GM11168 (cell line): ENCODE measurements around the gene SHISA4.

Source experiments
- in situ Hi-C: fragments of 300-500 bp; cut with MboI; formaldehyde crosslinking; loops from one replicate; pipeline ENCODE4 v1.12.0; 2022; ENCODE audit warnings: low sequenced_read_pairs; ENCODE audit not compliant: unreplicated experiment

SHISA4 gene

GRCh38 chr1:201880928-201881571 lies 7.6 kb upstream of the SHISA4 start:
- in situ Hi-C loops: loop anchor here (25.0 kb wide), 1 partner anchor 231 kb away; the partner anchor contains the start of gene GPR37L1

DNA sequence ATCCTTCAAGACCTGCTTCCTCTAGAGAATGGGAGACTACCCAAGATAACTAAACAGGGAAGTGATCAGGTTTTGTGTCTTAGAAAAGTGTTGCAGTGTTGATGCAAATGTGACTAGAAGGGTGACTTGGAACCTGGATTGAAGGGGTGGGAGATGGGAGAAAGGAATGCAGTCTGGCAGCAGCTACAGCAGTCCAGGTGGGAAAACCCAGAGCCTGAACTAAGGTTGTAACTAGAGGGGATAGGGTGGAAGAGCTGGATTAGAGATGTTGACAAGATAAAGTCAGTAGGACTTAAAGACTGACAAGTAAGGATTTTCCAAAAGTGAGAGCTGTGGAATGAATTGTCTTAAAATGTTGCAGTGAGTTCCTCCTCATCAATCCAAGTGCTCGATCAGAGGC lies 7.1 kb upstream of the SHISA4 start:
- in situ Hi-C loops: loop anchor here (25.0 kb wide), 1 partner anchor 231 kb away; the partner anchor contains the start of gene GPR37L1

DNA sequence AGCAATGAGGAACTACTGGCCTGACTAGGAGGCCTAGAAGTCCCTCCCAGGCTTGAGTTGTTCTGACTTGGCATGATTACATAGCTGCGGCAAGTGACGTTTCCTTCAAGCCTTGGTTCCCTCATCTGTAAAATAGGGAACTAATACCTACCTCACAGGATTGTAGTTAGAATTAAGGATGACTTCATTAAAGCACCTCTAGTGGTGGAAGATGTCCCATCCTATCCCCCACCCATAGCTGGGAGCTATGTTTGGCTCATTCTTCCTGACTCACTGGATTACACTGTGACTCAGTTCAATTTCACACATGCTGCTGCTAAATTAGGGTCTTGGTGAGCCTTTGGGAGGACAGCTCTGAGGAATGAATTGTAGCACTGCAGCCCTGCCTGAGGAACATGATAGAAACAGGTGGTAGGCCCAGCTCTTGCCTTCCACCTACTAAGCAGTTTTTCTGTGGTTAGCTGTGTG lies 6.0 kb upstream of the SHISA4 start:
- in situ Hi-C loops: loop anchor here (25.0 kb wide), 1 partner anchor 230 kb away; the partner anchor contains the start of gene GPR37L1

GRCh38 chr1:201883266-201883665 lies 5.4 kb upstream of the SHISA4 start:
- in situ Hi-C loops: loop anchor here (25.0 kb wide), 1 partner anchor 229 kb away; the partner anchor contains the start of gene GPR37L1

GRCh38 chr1:201883786-201884185 lies 4.9 kb upstream of the SHISA4 start:
- in situ Hi-C loops: loop anchor here (25.0 kb wide), 1 partner anchor 229 kb away; the partner anchor contains the start of gene GPR37L1

DNA sequence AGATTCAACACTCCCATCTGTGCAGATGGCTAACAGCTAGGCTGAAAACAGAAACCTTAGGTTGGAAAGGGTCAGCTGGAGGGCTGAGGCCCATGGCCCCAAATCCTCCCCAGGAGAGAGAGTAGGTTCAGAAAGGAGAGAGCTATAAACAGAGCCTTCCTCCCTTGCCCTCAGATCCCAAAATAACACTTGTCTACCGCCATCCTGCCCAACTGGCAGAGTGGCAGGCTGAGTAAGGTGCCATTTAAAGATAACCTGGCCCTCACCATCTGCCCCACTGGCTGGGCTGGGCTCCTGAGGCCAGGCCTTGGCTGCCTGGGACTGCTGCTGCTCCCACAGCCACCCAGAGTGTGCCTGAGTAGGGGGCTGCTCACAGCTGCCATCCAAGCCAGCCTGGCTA lies 4.3 kb upstream of the SHISA4 start:
- in situ Hi-C loops: loop anchor here (25.0 kb wide), 1 partner anchor 228 kb away; the partner anchor contains the start of gene GPR37L1

GRCh38 chr1:201885531-201886075 lies 3.1 kb upstream of the SHISA4 start:
- in situ Hi-C loops: loop anchor here (25.0 kb wide), 1 partner anchor 227 kb away; the partner anchor contains the start of gene GPR37L1

DNA sequence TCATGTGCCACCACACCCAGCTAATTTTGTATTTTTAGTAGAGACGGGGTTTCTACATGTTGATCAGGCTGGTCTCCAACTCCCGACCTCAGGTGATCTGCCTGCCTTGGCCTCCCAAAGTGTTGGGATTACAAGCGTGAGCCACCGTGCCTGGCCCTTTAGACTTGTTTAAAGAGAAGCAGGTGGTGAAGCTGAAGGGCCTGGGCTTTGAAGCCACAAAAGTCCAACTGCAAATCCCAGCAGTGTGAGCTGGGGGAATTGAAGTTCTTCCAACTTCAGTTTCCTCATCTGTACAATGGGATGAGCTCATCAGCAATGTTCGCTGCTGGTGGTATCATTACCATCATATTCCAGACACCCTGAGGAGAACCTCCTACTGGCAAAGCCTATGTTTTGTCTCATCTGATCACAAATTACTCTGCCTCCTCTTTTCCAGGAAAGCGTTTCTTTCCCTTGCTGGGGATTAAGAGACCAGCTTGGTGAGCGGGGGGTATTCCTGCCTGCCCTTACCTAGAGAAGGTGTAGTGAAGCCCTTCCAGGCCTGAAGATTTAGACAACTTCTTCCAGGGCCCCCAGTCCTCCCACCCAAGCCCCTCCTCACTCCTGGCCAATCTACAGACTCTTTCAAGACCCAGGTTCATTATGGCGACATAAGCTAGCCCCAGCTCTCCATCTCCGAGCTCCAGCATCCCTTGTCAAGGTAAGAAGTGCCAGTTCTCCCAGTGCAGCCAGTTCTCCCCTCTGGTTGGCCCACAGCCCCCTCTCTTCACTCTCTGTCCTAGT lies 2.4 kb upstream of the SHISA4 start:
- in situ Hi-C loops: loop anchor here (25.0 kb wide), 1 partner anchor 226 kb away; the partner anchor contains the start of gene GPR37L1

DNA sequence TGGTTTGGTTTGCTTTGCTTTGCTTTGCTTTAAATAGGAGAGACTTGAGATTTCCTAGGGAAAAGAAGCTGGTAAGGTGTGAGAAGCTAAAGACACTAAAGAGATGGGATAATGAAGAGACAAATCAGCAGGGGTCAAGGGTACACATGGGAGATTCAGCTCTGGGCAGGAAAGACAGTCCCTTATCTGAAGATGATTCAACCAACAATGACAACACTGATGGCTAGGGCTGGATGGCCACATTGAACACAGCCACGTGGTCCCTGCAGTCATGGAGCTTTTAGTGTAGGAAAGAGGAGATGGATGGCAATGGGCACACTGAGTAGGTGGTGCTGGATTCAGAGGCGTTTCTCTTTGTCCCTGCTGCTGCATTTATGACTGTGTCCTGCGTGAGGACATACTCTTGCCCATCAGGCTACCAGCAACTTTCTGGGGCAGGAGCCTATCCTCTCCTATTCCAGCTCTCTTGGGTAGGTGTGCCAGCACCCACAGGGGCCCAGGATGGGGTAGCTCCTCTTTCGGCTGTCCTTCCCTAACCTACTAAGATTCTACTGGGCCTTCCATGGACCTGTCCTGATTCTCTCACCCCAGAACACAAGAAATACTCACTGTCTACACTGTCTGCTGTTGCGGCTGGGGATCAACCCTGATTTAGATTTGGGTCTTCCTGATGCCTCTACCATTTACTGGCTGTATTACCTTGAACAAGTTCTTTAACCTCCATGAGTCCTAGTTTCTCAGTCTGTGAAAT lies 1.4 kb upstream of the SHISA4 start:
- in situ Hi-C loops: loop anchor here (25.0 kb wide), 1 partner anchor 225 kb away; the partner anchor contains the start of gene GPR37L1

DNA sequence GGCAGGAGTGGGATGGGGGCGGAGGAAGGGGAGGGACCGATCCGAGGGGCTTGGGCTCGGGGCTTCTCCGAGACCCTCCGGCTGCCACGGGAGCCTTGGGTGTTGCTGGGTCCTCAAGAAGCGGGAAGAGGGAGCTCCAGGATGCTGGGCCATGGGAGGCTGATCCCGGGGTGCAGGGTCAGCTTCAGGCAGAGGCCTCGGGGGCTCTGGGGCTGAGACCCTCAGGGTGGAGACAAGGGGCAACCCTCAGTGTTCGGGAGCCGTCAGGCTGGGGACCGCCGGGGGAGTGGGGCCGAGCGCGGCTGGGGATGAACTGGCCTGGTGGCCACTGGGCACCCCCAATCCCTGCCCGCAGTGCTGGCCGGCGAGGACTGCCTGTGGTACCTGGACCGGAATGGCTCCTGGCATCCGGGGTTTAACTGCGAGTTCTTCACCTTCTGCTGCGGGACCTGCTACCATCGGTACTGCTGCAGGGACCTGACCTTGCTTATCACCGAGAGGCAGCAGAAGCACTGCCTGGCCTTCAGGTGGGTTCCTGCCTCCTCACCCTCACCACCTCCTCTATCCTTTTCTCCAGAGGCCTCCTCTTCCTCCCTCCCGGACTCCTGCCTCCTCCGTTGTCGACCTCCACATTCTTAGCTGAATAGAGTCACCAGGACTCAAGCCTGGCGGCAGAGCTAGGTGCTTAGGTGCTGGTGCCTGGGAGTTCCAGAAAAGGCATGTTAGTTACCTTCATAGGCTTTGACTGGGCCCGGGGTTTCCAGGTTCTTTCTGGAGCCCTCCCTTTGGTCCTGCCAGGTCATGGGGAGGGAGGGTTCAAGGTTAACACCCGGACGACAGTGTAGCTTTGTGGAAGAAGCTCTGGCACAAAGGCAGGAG lies 631 bp downstream of the SHISA4 start:
- in situ Hi-C loops: loop anchor here (25.0 kb wide), 1 partner anchor 223 kb away; the partner anchor contains the start of gene GPR37L1

DNA sequence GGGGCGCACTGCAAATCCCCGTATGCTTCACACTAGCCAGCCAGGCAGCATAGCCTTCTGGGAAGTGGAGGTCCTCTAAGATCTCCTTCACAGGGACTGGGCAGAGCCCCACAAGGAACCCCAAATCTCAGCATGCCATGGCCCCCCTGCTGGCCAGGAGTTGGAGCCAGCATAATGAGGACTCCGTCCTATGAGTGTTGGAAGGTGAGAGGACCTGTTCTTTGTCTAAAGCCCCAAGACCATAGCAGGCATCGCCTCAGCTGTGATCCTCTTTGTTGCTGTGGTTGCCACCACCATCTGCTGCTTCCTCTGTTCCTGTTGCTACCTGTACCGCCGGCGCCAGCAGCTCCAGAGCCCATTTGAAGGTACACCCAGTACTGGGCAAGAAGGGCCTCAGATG lies 1.5 kb downstream of the SHISA4 start:
- in situ Hi-C loops: loop anchor here (5.0 to 25.0 kb wide), 2 partner anchors 87 to 222 kb away; partner anchors contain the start of gene GPR37L1

GRCh38 chr1:201890806-201891450 lies 2.2 kb downstream of the SHISA4 start:
- in situ Hi-C loops: loop anchor here (5.0 to 25.0 kb wide), 2 partner anchors 86 to 221 kb away; partner anchors contain the start of gene GPR37L1

GRCh38 chr1:201891451-201892045 lies 2.9 kb downstream of the SHISA4 start:
- in situ Hi-C loops: loop anchor here (5.0 to 25.0 kb wide), 2 partner anchors 86 to 221 kb away; partner anchors contain the start of gene GPR37L1

GRCh38 chr1:201892211-201892610 lies 3.5 kb downstream of the SHISA4 start:
- in situ Hi-C loops: loop anchor here (5.0 to 25.0 kb wide), 2 partner anchors 85 to 220 kb away; partner anchors contain the start of gene GPR37L1

GRCh38 chr1:201893431-201893830 lies 4.7 kb downstream of the SHISA4 start:
- in situ Hi-C loops: loop anchor here (5.0 to 25.0 kb wide), 2 partner anchors 84 to 219 kb away; partner anchors contain the start of gene GPR37L1

DNA sequence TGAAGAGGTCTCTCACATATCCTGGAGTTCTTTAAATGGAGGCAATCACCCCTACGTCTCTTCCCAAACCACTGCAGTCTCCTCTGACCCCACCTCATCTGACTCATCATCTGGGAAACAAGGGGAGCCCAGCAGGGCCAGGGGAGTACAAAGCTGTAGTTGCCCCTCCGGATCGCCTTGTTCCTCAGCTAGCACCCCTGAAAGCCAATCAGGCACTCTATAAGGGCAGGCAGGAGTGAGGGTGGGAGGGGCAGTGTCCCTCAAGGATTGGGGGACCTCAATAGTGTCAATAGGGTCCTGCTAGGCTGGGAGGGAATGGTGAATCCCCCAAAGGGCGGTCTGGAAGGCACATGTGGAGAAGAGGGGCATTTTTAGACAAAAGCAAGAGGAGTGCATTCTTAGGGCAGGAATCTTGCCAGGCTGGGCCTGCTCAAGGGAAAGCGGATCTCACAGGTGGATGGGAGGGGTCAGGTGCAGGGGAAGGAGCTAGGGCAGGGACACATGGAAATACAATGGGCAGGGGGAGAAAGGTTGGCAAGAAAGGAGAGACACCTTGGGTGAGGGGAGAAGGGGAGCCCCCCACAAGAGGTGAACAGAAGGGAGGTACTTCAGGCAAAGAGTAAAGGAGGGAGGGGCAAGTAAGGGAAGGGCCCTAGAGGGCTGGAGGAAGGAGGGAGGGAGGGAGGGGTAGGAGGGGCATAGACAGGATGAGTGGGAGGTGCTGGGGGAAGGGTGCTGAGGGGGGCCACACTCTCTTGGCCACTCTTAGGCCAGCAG lies 5.8 kb downstream of the SHISA4 start:
- in situ Hi-C loops: loop anchor here (5.0 to 25.0 kb wide), 2 partner anchors 83 to 218 kb away; partner anchors contain the start of gene GPR37L1
